GM18520 (cell line): Measurements from ENCODE around the gene DECR2.

ENCODE experiments used
- ATAC-seq: cut with Tn5 transposase; IDR thresholded peaks from one replicate; pipeline ENCODE4 v1.9.1; 2021; ENCODE audit not compliant: unreplicated experiment

Gene DECR2

GRCh38 chr16:427250-427649 lies 25.6 kb downstream of the DECR2 start:
- ATAC-seq: no peak

GRCh38 chr16:430904-431303 lies 29.2 kb downstream of the DECR2 start:
- ATAC-seq: no peak

GRCh38 chr16:440627-441026 lies 38.9 kb downstream of the DECR2 start:
- ATAC-seq: no peak

DNA sequence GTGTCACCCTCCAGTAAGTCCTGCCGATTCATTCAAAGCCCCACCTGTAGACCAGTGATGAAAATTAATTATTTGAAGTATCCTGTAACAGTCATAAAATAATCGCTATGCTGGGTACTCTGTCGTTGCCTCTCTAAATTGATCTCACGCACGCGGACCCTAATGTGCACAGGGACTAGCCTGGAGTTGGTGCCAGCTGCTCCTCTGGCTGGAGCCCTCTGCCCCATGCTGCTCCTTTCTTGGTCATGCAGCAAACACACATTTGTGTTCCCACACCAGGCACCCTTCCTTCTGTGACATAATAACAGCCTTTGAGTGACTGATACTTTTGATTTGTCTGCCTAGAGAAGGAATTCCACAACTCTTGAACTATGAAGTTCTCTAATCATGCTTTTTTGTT lies 39.8 kb downstream of the DECR2 start:
- no peak for ATAC-seq

DNA sequence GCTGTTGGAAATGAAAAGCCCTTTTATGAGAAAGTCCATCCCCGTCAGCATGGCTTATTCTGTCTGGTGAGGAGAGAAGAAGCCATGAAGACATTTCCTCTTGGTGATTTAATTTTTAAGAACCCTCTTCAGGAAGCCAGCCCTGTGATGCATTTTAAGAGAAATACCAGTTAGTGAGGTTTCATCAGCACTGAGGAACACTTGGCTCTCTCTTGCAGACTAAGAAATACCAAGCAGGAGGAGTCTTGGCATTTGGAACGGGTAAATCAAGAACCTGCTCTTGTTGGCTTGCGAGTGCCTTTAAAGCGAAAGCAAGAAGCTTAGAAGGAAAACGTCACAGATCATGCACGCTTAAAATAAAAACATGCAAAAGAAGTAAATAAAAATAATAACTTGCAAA lies 41.3 kb downstream of the DECR2 start:
- no peak for ATAC-seq

- ATAC-seq: no peak
Measured at GRCh38 chr16:444027-444426, 42.3 kb downstream of the DECR2 start.

GRCh38 chr16:445566-445965 lies 43.9 kb downstream of the DECR2 start:
- ATAC-seq: no peak

GRCh38 chr16:450385-450784 lies 48.7 kb downstream of the DECR2 start:
- no peak for ATAC-seq

- ATAC-seq: no peak
Measured at GRCh38 chr16:450785-451512, 49.3 kb downstream of the DECR2 start.

DNA sequence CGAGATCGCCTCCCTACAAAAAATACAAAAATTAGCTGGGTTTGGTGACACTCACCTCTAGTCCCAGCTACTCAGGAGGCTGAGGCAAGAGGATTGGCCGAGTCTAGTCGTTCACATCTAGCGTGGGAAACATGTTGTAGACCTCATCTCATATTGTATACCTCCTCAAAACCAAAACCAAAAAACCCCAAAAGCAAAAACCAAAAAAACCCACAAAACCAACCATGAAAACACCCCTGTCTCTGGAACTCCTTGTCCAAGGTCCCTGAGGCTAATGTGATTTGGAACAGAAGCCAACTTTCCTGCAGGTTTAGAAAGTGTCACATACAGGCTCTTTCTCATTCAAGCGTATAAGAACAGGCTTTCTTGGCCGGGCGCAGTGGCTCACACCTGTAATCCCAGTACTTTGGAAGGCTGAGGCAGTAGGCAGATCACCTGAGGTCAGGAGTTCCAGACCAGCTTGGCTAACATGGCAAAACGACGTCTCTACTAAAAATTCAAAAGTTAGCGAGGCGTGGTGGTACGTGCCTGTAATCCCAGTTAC lies 52.8 kb downstream of the DECR2 start:
- ATAC-seq: no peak

DNA sequence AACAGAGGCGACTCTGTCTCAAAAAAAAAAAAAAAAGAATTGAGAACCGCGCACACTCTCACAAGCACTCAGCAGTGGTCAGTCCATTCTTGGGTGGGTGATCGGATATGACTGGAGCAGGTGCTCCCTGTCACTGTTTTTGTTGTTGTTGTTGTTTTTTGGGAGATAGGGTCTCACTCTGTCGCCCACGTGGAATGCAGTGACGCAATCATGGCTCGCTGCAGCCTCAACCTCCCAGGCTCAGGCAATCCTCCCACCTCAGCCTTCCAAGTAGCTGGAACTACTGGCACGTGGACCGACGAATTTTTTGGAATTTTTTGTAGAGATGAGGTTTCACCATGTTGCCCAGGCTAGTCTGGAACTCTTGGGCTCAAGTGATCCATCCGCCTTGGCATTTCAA lies 53.8 kb downstream of the DECR2 start:
- ATAC-seq: no peak

- ATAC-seq: no peak
Measured at GRCh38 chr16:456891-457483, 55.3 kb downstream of the DECR2 start.

DNA sequence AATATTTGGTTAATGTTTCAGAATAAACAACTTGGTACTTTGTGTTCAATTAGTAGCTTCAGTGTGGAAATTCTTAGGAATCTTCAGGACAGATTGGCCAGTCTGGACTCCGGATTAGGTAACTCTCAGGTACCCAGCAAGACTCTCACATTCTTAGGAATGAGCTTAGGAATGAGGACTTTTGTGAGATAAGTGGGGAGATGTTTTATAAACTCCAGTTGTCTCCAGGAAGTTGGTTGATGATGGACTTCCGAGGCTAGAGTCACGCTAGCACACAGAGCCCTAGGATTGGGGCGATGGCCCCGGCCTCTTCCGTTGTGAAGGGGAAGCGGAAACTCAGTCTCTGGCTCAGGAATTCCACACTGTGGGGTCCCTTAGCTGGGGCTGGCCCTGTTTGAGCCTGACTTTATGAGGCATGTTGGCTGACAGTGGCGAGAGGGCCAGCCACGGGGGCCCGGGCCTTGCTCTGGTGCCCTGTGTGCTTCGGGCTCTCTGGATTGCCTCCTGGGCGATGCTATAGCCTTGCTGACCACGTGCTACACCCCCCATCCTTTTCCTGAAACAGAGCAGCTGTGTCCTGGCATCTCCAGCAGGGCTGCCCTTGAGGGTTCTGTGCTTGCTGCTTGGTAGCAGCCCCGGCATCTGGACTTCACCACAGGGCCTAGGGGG lies 56.2 kb downstream of the DECR2 start:
- ATAC-seq: no peak

DNA sequence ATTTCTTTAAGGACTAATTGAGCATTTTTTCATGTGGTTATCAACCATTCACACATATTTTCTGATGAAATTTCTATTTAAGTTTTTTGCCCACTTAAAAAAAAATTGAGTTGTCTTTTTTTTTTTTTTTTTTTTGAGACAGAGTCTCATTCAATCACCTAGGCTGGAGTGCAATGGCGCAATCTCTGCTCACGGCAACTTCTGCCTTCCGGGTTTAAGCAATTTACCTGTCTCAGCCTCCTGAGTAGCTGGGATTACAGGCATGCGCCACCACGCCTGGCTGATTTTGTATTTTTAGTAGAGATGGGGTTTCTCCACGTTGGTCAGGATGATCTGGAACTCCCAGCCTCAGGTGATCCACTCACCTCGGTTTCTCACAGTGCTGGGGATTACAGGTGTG lies 58.1 kb downstream of the DECR2 start:
- no peak for ATAC-seq

DNA sequence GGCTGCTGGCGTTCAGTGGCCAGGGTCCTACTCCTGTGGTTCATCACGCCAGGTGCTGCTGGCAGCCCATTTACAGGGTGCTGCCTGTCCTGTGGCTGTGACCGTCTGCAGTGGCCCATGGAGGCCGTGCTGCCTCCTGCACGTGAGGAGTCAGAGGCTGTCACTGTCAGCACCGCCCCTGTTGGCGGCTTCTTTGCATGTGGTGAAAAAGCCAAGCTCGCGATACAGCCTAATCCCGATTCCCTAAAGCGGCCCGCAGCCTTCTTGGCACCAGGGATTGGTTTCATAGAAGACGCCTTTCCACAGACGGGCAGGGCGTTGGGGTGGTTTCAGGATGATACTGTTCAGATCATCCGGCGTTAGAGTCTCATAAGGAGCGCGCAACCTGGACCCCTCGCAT lies 59.1 kb downstream of the DECR2 start:
- no peak for ATAC-seq
